ENCODE data around the gene ZFPM1. TPM values are rescaled to one million over a fixed set of nuclear protein-coding genes. Genes with fewer than 3 reads are reported as not detected.

Gene ZFPM1
- total RNA-seq, 4 donors from 2014 or later: 1.9 to 5.3 (median 3.4) TPM

DNA sequence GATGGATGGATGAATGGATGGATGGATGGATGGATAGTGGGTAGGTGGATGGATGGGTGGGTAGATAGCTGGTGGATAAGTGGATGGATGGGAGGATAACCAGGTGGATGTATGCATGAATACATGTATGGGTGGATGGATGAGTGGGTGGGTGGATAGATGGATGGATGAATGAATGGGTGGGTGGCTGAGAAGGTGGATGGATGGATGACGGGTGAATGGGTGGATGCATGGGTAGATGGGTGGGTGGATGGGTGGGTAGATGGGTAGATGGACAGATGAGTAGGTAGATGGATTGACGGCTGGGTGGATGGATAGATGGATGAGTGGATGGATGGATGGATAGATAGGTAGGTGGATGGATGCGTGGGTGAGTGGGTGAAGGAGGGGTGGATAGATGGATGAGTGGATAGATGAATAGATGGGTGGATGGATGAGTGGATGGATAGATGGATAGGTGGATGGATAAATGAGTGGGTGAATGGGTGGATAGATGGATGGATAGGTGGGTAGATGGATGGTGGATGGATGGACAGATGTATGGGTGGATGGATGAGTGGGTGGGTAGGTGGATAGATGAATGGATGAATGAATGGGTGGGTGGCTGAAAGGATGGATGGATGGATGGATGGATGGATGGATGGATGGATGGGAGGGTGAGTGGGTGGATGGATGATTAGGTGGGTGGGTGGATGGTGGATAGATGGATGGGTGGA is 67.0 kb downstream of the ZFPM1 start:
- intact Hi-C loops (cut with DNase I): no loop called here
- peaks cover 7 to 8% of the 10 kb centered on the region in 2 donors for H3K4me1 ChIP-seq
- no peaks in the 10 kb centered on the region for H3K9me3 ChIP-seq
- 95 to 97% methylated on average over 3 of the region's 3 CpGs for WGBS, 2 donors
- H3K27ac ChIP-seq: no peak overlapping the region
- no peak overlapping the region for H3K4me3 ChIP-seq (replicated peaks in 1 of 3)
- TF ChIP-seq, protein P1, sequence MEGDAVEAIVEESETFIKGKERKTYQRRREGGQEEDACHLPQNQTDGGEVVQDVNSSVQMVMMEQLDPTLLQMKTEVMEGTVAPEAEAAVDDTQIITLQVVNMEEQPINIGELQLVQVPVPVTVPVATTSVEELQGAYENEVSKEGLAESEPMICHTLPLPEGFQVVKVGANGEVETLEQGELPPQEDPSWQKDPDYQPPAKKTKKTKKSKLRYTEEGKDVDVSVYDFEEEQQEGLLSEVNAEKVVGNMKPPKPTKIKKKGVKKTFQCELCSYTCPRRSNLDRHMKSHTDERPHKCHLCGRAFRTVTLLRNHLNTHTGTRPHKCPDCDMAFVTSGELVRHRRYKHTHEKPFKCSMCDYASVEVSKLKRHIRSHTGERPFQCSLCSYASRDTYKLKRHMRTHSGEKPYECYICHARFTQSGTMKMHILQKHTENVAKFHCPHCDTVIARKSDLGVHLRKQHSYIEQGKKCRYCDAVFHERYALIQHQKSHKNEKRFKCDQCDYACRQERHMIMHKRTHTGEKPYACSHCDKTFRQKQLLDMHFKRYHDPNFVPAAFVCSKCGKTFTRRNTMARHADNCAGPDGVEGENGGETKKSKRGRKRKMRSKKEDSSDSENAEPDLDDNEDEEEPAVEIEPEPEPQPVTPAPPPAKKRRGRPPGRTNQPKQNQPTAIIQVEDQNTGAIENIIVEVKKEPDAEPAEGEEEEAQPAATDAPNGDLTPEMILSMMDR (IDR thresholded peaks at IDR 0.05): no peak
- no peak for TF ChIP-seq POLR2A (IDR thresholded peaks at IDR 0.05)
- H3K27me3 ChIP-seq: no peaks in the 10 kb centered on the region
- no peak for DNase-seq
- H3K36me3 ChIP-seq: no peaks in the 10 kb centered on the region

DNA sequence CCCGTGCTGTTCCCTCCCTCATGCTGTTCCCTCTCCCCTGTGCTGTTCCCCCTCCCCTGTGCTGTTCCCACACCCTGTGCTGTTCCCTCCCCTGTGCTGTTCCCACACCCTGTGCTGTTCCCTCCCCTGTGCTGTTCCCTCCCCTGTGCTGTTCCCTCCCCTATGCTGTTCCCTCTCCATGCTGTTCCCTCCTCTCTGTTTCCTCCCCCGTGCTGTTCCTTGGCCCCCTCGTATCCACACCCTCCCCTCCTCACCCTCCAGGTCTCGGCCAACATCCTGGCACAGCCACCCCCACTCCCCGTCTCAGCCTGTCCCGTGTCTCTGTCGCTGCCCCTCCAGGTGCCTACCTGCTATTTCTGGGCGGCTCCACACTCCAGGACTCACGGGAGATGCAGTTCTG is 68.6 kb downstream of the ZFPM1 start:
- no peaks in the 10 kb centered on the region for H3K4me1 ChIP-seq
- H3K9me3 ChIP-seq: no peaks in the 10 kb centered on the region
- DNase-seq: no peak
- H3K27ac ChIP-seq: no peak overlapping the region
- intact Hi-C loops (cut with DNase I): no loop called here
- H3K4me3 ChIP-seq (replicated peaks in 1 of 3): no peak overlapping the region
- H3K36me3 ChIP-seq: no peaks in the 10 kb centered on the region
- TF ChIP-seq POLR2A (IDR thresholded peaks at IDR 0.05): no peak
- TF ChIP-seq, protein P1 (IDR thresholded peaks at IDR 0.05): no peak
- 69 to 74% methylated on average over 8 to 9 of the region's 9 CpGs for WGBS, 2 donors
- H3K27me3 ChIP-seq: no peaks in the 10 kb centered on the region

DNA sequence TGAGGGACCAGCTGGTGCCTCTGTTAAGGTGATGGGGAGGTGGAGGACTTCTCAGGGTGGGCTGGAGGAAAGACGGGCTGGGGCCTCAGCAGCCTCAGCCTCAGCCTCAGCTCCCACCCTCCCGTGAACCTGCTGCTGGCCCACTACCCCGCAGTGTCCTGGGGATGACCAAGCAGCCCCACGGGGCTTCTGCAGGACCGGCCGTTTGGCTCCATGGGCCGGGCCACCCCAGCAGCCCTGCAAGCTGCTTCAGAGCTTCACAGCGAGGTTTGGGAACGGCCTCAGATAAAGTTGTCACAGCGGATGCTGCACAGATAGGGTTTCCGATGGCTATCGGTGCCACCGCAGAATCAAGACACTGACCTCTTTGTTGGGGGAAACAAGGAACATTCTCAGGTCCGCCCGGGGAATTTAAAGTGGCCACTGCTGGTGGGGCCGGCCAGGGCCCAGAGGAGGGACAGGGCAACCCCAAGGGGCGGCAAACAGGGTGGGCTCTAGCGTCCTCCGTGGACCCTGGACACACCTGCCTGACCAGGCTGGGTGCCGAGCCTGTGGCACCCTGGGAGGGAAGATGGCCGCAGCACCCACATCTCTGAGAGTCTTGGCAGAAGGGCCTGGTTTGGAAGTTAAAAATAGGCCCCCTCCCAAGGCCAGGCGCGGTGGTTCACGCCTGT is 69.3 kb downstream of the ZFPM1 start:
- Histone ChIP-seq H3K4me1 (peaks cover 5 to 7% of the 10 kb centered on the region in 2 donors), H3K9me3 (no peaks in the 10 kb centered on the region), H3K27me3 (no peaks in the 10 kb centered on the region), H3K36me3 (no peaks in the 10 kb centered on the region), H3K27ac (no peak overlapping the region), H3K4me3 (replicated peaks in 1 of 3) (no peak overlapping the region)
- intact Hi-C loops (cut with DNase I): no loop called here
- WGBS, 2 donors: 71 to 81% methylated on average over 11 to 14 of the region's 24 CpGs
- DNase-seq: no peak
- TF ChIP-seq POLR2A (IDR thresholded peaks at IDR 0.05): no peak
- TF ChIP-seq, protein P1 (IDR thresholded peaks at IDR 0.05): no peak

DNA sequence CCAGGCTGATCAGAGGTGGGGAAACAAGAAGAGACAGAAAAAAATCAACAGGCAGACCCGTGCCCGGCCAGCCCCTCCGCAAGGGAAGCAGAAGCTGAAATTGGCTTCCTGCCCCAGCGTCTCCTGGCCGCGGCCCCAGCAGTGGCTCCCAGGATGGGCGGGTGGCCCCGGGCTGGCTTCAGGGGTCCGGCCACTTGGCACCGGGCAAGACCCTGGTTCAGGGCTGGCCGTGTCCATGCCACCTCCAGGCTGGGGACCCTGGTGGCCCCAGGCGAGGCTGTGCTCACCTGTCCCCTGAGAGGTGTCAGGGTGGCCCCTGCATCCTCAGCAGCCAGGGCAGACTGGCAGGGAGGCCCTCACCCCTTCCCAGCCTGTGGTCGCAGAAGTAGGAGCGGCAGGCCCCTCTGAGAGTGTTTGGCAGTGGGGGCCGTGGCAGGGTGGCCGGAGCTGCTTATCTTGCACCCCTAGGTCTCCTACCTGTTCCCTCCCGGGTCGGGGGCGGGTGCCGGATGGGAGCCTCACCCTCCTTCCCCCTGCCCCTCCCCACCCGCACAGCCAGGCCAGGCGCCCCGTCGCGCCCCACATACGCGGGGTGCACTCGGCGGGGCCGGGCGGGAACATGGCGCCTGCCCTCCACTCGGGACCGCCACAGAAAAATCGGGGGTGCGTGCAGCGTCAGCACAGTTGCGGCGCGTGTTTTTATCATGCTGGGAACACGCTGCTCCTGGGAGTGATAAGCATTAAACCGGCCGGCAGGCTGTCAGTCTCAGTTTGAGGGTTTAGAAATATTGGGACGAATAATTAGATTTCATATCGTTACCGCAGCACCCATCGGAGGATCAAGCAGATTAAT is 70.5 kb downstream of the ZFPM1 start:
- Histone ChIP-seq H3K27ac (no peak overlapping the region), H3K36me3 (no peaks in the 10 kb centered on the region), H3K27me3 (no peaks in the 10 kb centered on the region), H3K4me3 (replicated peaks in 1 of 3) (no peak overlapping the region), H3K9me3 (no peaks in the 10 kb centered on the region), H3K4me1 (peaks cover 8 to 12% of the 10 kb centered on the region in 2 donors)
- WGBS, 2 donors: 48 to 54% methylated on average over 34 to 43 of the region's 47 CpGs
- intact Hi-C loops (cut with DNase I): no loop called here
- TF ChIP-seq, protein P1 (IDR thresholded peaks at IDR 0.05): no peak
- no peak for TF ChIP-seq POLR2A (IDR thresholded peaks at IDR 0.05)
- DNase-seq: no peak

All from thyroid gland (tissue), 4 donors.